Neural cell (in vitro differentiated cells): ENCODE data around the gene TPSD1.

Source experiments
- EP300 ChIP-seq: fragments of 450-650 bp; conservative IDR thresholded peaks from 2 replicates; pipeline ENCODE4 v1.6.1; 2014; ENCODE audit warnings: antibody characterized with exemption, mild to moderate bottlenecking, moderate library complexity; ENCODE audit not compliant: poor library complexity, severe bottlenecking
- EZH2 ChIP-seq: fragments of 200-600, 300-800 bp; shearing (Covaris generic), sonication (generic); IDR thresholded peaks from 2 replicates; pipeline ENCODE4 v1.6.1; 2014; ENCODE audit warnings: antibody characterized with exemption, low read length, borderline replicate concordance, mild to moderate bottlenecking; ENCODE audit not compliant: insufficient read depth, poor library complexity, severe bottlenecking
- MXI1 ChIP-seq: fragments of 450-650 bp; conservative IDR thresholded peaks from 2 replicates; pipeline ENCODE4 v1.6.1; 2014; ENCODE audit warnings: antibody characterized with exemption, mild to moderate bottlenecking; ENCODE audit not compliant: poor library complexity, severe bottlenecking
- POLR2AphosphoS5 ChIP-seq: IDR thresholded peaks from 2 replicates; pipeline ENCODE4 v1.6.1; 2012
- RAD21 ChIP-seq: fragments of 450-650 bp; conservative IDR thresholded peaks from 2 replicates; pipeline ENCODE4 v1.6.1; 2014; ENCODE audit warnings: antibody characterized with exemption, mild to moderate bottlenecking, moderate library complexity
- REST ChIP-seq: IDR thresholded peaks from 2 replicates; pipeline ENCODE4 v1.6.1; 2012; ENCODE audit warnings: borderline replicate concordance
- SMC3 ChIP-seq: fragments of 450-650 bp; conservative IDR thresholded peaks from 2 replicates; pipeline ENCODE4 v1.6.1; 2014; ENCODE audit warnings: antibody characterized with exemption, mild to moderate bottlenecking, moderate library complexity; ENCODE audit not compliant: poor library complexity
- TAF1 ChIP-seq: IDR thresholded peaks from 2 replicates; pipeline ENCODE4 v1.6.1; 2012; ENCODE audit warnings: low read depth
- TF ChIP-seq, protein P1 (sequence below): fragments of 450-650 bp; IDR thresholded peaks from 2 replicates; pipeline ENCODE4 v1.5.1; 2014; ENCODE audit warnings: antibody characterized with exemption, mild to moderate bottlenecking, moderate library complexity; ENCODE audit not compliant: poor library complexity, severe bottlenecking

DNA sequence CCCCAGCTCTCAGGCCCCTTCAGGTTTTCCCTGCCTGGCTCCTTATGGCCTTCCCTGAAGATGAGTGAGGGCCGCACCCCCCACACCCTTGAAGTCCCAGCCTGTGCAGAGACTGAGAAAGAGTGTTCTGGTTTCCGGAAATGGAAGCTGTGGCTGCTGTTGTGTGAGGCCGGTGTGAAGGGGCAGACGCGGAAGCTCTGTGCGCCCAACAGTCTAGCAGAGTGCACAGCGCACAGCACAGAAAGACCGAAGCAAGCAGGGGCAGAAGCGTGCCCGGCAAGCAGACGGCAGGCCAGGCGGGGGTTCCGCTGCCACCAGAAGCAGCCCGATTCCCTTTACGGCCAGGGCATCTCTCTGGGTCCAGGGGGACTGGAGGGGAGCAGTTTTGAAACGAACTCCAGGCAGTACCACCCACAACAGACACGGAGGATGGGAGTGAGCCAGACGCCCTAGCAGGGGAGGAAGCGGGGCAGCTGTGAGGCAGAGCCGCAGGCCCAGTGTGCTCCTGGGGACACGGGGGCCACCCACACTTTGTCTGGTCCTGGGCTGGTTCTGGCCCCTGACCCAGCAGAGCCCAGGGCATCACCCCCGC is 47.5 kb upstream of the TPSD1 start:
- TF ChIP-seq, protein P1, sequence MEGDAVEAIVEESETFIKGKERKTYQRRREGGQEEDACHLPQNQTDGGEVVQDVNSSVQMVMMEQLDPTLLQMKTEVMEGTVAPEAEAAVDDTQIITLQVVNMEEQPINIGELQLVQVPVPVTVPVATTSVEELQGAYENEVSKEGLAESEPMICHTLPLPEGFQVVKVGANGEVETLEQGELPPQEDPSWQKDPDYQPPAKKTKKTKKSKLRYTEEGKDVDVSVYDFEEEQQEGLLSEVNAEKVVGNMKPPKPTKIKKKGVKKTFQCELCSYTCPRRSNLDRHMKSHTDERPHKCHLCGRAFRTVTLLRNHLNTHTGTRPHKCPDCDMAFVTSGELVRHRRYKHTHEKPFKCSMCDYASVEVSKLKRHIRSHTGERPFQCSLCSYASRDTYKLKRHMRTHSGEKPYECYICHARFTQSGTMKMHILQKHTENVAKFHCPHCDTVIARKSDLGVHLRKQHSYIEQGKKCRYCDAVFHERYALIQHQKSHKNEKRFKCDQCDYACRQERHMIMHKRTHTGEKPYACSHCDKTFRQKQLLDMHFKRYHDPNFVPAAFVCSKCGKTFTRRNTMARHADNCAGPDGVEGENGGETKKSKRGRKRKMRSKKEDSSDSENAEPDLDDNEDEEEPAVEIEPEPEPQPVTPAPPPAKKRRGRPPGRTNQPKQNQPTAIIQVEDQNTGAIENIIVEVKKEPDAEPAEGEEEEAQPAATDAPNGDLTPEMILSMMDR: no peak
- no peak for TF ChIP-seq TAF1
- TF ChIP-seq EP300: no peak
- no peak for TF ChIP-seq POLR2AphosphoS5
- TF ChIP-seq REST: no peak
- TF ChIP-seq EZH2: no peak
- no peak for TF ChIP-seq RAD21
- no peak for TF ChIP-seq MXI1
- no peak for TF ChIP-seq SMC3
